ENCODE measurements around the gene CAPN9. TPM values are rescaled to one million over a fixed set of nuclear protein-coding genes. Genes with fewer than 3 reads are reported as not detected.
A peak's percentile ranks its signal among the peaks of the same experiment; 100 is the strongest.

The CAPN9 gene
- total RNA-seq, 2 donors from 2014 or later = not detected

DNA sequence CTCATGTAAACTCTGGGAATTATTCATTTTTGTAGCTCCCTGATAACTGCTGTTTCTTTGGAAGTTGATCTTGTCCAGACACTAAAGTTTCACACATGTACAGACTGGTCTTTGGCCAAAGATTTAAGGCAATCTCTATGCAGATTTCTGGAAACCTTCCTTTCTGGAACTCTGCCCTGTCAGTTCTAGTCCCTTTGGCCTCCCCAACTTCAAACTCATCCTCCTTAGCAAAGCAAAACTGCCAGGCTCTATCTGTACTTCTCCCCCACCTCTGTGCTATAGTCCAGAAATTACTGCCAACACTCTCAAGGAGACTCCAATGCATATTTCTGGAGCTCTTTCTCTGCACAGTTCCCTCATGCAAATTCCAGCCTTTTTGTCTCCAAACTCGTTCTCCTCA lies 84.6 kb downstream of the CAPN9 start:
- no peaks in the 10 kb centered on the region for H3K9me3 ChIP-seq
- H3K4me1 ChIP-seq = peaks cover 0 to 34% of the 10 kb centered on the region in 2 donors
- H3K27me3 ChIP-seq = no peaks in the 10 kb centered on the region
- TF ChIP-seq CTCF (IDR thresholded peaks at IDR 0.05) = no peak
- peak; percentile 11 for DNase-seq (ENCODE audit: low spot score)
- H3K4me3 ChIP-seq = no peak overlapping the region
- peaks cover 3% of the 10 kb centered on the region for H3K36me3 ChIP-seq
- no peak overlapping the region for H3K27ac ChIP-seq

- Histone ChIP-seq H3K27me3 (no peaks in the 10 kb centered on the region), H3K27ac (no peak overlapping the region), H3K36me3 (peaks cover 8% of the 10 kb centered on the region), H3K4me1 (peaks cover 0 to 27% of the 10 kb centered on the region in 2 donors), H3K4me3 (no peak overlapping the region), H3K9me3 (no peaks in the 10 kb centered on the region)
- peak; percentile 18 for DNase-seq (ENCODE audit: low spot score)
- no peak for TF ChIP-seq CTCF (IDR thresholded peaks at IDR 0.05)
Measured at GRCh38 chr1:230832476-230832875, 85.3 kb downstream of the CAPN9 start.

GRCh38 chr1:230833511-230833910 lies 86.3 kb downstream of the CAPN9 start:
- no peak overlapping the region for H3K4me3 ChIP-seq
- no peak for DNase-seq (ENCODE audit: low spot score)
- no peak for TF ChIP-seq CTCF (IDR thresholded peaks at IDR 0.05)
- no peak overlapping the region for H3K27ac ChIP-seq
- peaks cover 18% of the 10 kb centered on the region for H3K36me3 ChIP-seq
- peaks cover 0 to 17% of the 10 kb centered on the region in 2 donors for H3K4me1 ChIP-seq
- no peaks in the 10 kb centered on the region for H3K27me3 ChIP-seq
- H3K9me3 ChIP-seq = no peaks in the 10 kb centered on the region

DNA sequence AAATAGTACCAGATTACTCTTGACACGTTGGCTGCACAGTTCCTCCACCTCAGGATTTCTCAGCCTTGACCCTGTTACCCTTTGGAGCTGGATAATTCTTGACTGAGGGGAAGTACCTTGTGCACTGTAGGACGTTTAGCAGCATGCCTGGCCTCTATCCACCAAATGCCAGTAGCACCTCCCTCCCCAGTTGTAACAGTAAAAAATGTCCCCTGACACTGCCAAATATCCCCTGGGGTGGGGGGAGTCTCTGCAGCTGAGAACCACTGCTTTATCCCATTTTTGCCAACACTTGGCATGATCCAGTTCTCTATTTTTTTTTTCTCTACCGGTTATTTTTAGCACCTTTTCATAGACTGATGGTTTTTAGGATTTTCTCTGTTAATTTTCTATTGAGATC lies 87.1 kb downstream of the CAPN9 start:
- no peak overlapping the region for H3K4me3 ChIP-seq
- no peaks in the 10 kb centered on the region for H3K9me3 ChIP-seq
- TF ChIP-seq CTCF (IDR thresholded peaks at IDR 0.05) = no peak
- no peak overlapping the region for H3K27ac ChIP-seq
- no peaks in the 10 kb centered on the region for H3K27me3 ChIP-seq
- peaks cover 0 to 19% of the 10 kb centered on the region in 2 donors for H3K4me1 ChIP-seq
- H3K36me3 ChIP-seq = peaks cover 25% of the 10 kb centered on the region
- peak; percentile 30 for DNase-seq (ENCODE audit: low spot score)

- Histone ChIP-seq H3K36me3 (peaks cover 35% of the 10 kb centered on the region), H3K9me3 (no peaks in the 10 kb centered on the region), H3K27ac (no peak overlapping the region), H3K4me1 (peaks cover 0 to 30% of the 10 kb centered on the region in 2 donors), H3K27me3 (no peaks in the 10 kb centered on the region), H3K4me3 (no peak overlapping the region)
- no peak for DNase-seq (ENCODE audit: low spot score)
- TF ChIP-seq CTCF (IDR thresholded peaks at IDR 0.05) = no peak
Measured at GRCh38 chr1:230836347-230836746, 89.2 kb downstream of the CAPN9 start.

DNA sequence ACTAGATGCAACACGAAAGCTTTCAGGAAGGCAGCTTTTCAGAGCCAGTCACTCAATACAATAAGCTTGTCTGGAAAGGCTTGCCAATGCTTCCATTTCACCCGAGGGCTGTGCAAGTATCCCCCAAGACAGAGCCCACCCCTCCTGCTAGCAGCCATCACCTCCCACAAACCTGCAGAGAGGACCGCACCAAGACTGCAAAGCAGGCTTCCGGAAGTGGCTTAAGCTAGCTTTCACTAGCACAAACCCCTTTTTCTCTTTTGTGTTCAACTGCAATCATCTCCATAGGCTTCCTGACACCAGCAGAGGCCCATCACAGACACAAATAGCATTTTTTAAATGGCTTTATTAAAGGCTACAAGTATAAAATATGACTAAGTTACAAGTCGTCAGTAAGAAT lies 89.6 kb downstream of the CAPN9 start:
- Histone ChIP-seq H3K4me3 (no peak overlapping the region), H3K27ac (no peak overlapping the region), H3K27me3 (no peaks in the 10 kb centered on the region), H3K4me1 (peaks cover 0 to 28% of the 10 kb centered on the region in 2 donors), H3K36me3 (peaks cover 40% of the 10 kb centered on the region), H3K9me3 (no peaks in the 10 kb centered on the region)
- TF ChIP-seq CTCF (IDR thresholded peaks at IDR 0.05) = no peak
- peak; percentile 5 for DNase-seq (ENCODE audit: low spot score)
